Uterus (tissue), 2 donors: ENCODE data around the gene ADAMTS12.

Source experiments
- POLR2A ChIP-seq, 2 donors: fragments of 450-650 bp; IDR thresholded peaks; one replicate each; pipeline ENCODE4 v1.6.1; 2016; ENCODE audit warnings: antibody characterized with exemption in 2 of 2, mild to moderate bottlenecking in 1 of 2, moderate library complexity in 1 of 2
- TF ChIP-seq, protein P1 (sequence below), 4 experiments: fragments of 200-600 bp in 2 of 4; fragments of 450-650 bp in 2 of 4; sonication (generic) in 2 of 4; IDR thresholded peaks; one replicate each; pipeline ENCODE4 v1.5.1; 2016 to 2019; ENCODE audit warnings: antibody characterized with exemption in 4 of 4, mild to moderate bottlenecking in 2 of 4, moderate library complexity in 1 of 4

DNA sequence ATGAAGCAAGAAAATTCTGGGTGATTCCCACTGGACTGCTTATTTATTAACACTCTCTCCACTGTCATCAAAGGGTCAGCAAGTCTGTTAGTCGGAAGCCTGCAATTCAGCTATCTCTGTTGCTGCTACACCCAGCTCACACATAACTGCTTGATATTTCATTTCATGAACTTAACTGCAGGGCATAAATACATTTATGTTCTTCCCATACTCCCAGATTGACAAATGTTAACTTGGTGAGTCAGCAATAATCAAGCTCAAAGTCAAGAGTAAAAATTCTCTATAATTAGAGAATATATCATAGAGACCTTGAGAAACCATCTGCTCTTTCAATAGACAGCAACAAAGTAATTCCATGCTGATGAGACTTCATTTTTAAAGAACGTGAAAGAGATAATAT, 198.8 kb downstream of the ADAMTS12 start:
- no peak for TF ChIP-seq POLR2A (IDR thresholded peaks at IDR 0.05)
- TF ChIP-seq, protein P1, sequence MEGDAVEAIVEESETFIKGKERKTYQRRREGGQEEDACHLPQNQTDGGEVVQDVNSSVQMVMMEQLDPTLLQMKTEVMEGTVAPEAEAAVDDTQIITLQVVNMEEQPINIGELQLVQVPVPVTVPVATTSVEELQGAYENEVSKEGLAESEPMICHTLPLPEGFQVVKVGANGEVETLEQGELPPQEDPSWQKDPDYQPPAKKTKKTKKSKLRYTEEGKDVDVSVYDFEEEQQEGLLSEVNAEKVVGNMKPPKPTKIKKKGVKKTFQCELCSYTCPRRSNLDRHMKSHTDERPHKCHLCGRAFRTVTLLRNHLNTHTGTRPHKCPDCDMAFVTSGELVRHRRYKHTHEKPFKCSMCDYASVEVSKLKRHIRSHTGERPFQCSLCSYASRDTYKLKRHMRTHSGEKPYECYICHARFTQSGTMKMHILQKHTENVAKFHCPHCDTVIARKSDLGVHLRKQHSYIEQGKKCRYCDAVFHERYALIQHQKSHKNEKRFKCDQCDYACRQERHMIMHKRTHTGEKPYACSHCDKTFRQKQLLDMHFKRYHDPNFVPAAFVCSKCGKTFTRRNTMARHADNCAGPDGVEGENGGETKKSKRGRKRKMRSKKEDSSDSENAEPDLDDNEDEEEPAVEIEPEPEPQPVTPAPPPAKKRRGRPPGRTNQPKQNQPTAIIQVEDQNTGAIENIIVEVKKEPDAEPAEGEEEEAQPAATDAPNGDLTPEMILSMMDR (IDR thresholded peaks at IDR 0.05), result no peak
